DMS 273 (cell line): Measurements from ENCODE around the gene SLC9A8.
"Not testable (repeated sequence)": the region's sequence is repeated elsewhere in the genome, so short reads cannot be mapped to it uniquely, and the experiment has no call there.

Experiments
- DNase-seq: peaks from one replicate; lab custom pipeline; 2025; ENCODE audit not compliant: unreplicated experiment; lab: John Stamatoyannopoulos, UW

SLC9A8 gene

DNA sequence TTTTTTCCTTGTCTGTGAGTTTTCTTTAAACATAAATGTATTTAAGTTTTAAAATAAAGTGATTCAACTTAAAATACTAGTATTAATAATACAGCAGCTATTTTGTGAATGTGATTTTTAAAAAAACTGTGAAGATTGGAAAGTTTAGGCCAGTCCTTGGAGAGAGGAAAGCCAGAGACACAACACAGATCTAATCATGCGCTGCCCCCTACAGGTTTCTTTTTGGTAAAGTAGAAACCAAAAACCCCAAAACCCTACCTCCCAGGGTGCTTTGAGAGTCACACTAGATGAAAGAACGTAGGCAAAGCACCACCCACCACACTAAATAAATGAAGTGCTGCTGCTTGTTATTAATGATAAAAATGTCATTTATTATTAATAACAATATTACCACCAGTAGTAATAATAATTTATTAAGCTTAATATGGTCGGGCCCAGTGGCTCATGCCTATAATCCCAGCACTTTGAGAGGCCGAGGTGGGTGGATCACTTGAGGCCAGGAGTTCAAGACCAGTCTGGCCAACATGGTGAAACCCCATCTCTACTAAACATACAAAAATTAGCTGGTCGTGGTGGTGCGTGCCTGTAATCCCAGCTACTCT, 33.7 kb downstream of the SLC9A8 start:
- peak; percentile 80 for DNase-seq

GRCh38 chr20:49850463-49851230, 38.0 kb downstream of the SLC9A8 start:
- no peak for DNase-seq

DNA sequence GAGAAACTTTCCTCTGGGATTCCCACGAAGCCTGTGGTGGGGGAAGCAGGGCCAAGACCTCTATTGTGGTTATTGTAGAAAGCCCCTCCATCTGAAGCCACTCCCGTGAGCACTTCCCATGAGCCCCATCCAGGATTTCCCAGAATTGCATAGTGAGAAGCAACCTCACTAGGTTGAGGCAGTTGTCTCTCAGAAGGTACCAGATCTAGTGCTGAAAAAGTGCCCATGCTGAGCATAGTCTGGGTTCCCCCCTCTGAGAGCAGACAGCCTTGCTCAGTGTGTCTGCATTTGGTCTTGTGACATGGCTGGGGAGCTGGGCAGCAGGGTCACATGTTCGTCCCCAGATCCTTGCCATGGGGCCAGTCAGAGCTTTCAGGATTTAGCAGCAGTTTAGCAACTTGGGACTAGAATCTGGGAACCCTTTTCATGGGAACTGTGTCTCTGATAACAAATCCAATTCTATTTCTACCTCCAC, 38.6 kb downstream of the SLC9A8 start:
- DNase-seq = no peak

GRCh38 chr20:49851991-49852390, 39.4 kb downstream of the SLC9A8 start:
- no peak for DNase-seq

DNA sequence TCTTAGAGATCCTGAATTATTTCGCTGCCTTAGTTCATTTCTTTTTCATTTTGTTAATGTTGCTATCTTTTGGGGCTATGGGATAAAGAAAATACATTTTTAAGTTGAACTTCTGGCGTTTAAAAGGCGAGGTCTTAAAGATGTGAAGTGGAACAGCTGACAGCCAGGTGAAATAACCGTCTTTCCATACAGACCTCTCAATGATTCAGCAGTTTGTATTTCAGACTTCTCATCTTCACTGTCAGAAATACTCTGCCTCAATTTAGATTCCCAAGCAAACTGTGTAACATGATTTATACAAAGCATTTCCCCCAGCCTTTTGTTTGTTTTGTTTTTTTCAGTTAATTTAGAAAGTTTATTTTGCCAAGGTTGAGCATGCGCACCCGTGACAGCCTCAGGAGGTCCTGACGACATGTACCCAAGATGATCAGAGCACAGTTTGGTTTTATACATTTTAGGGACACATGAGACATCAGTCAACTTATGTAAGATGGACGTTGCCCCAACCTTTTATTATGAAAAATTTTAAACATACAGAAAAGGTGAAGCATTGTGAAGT, 40.0 kb downstream of the SLC9A8 start:
- DNase-seq = no peak

DNA sequence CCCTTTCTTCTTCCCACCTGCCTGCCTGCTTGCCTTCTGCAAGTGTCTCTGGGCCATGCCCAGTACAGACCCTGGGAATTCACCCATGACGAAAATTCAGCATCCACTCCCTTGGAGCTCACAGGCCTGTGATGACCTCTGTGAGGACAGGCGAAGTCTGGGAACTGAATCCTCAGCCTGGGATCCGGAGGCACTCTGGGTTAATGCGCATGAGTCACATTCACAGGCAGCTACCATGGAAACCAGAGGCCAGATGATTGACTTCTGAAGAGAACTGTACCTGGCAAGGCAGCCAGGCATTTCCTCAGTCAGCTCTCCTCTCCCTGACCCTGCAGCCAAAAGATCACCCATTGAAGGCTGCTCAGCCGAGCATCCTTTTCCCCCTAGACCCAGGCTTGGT, 41.0 kb downstream of the SLC9A8 start:
- peak; percentile 15 for DNase-seq

- DNase-seq = peak; percentile 21
Observed at GRCh38 chr20:49854190-49854875, 41.7 kb downstream of the SLC9A8 start.

DNA sequence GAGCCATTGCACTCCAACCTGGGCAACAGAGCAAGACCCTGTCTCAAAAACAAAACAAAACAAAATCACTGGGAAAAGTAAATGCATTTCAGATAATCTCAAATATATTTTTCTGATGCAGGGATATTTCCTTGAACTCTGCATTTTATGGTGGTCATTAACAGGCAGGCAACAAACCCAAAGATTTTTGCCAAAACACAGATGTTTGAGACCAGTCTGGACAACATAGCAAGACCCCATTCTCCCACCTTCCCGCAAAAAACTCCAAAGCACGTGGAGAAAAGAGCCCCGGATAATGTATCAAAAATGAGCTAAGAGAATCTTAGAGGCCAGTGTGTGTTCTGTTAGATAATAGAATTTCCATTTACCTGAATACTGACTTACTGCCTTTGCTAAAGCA, 44.3 kb downstream of the SLC9A8 start:
- no peak for DNase-seq

- DNase-seq = no peak
Observed at GRCh38 chr20:49858076-49858585, 45.5 kb downstream of the SLC9A8 start.

GRCh38 chr20:49859011-49859410, 46.4 kb downstream of the SLC9A8 start:
- DNase-seq = no peak

GRCh38 chr20:49859807-49860206, 47.2 kb downstream of the SLC9A8 start:
- no peak for DNase-seq

- DNase-seq = not testable (repeated sequence)
Observed at GRCh38 chr20:49861232-49861631, 48.6 kb downstream of the SLC9A8 start.

- no peak for DNase-seq
Observed at GRCh38 chr20:49862607-49863200, 50.1 kb downstream of the SLC9A8 start.

DNA sequence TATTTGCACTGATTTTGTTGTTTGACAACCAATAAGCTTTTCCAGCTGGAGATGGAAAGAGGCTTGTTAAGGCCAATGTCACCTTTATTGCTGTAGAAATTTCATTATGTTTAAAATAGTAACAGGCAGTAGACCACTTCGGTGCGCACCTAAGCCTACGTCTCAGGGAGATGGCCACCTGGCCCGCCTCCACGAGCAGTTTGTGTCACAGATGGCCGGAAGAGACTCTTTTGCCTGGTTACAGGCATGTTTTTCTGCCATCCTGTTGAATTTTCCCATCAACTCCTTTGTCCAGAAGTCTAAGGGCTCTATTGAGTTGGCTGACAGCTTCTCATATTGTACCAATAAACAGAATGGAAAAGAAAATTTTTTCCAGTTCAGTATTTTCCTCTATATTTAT, 51.0 kb downstream of the SLC9A8 start:
- DNase-seq = no peak

DNA sequence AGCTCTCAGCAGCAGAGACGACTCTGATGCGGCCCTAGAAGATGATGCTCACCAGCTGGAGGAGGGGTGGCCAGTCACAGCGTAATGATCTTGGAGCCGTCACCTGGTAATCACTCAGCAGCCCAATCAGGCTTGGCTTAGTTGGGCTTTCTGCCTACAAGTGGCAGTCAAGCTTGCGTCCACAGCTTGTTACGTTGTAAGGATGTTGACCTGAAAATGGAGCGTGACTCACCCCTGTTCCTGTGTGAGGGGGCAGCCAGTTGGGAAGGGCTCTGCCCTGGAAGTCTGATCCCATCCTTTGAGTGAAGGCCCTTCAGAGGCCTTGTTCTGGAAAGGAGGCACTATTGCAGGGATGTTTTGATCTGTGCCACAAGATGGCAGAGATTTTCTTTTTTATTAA, 52.9 kb downstream of the SLC9A8 start:
- DNase-seq = no peak

DNA sequence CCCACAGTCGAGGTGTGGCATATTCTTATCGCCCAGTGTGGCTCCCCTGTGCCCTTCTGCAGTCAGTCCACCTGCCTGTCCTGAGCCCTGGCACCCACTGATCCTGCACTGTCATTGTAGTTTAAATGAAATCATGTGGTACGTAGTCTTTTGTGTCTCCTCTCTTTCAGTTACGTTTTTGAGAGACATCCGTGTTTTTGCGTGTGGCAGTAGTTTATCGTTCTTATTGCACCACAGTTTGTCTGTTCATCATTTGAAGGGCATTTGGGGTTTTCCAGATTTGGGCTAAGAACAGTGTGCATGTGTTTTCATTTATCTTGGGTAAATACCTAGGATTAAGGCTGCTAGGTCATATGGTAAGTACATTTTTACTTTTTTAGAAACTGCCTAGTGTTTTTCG, 53.4 kb downstream of the SLC9A8 start:
- no peak for DNase-seq

DNA sequence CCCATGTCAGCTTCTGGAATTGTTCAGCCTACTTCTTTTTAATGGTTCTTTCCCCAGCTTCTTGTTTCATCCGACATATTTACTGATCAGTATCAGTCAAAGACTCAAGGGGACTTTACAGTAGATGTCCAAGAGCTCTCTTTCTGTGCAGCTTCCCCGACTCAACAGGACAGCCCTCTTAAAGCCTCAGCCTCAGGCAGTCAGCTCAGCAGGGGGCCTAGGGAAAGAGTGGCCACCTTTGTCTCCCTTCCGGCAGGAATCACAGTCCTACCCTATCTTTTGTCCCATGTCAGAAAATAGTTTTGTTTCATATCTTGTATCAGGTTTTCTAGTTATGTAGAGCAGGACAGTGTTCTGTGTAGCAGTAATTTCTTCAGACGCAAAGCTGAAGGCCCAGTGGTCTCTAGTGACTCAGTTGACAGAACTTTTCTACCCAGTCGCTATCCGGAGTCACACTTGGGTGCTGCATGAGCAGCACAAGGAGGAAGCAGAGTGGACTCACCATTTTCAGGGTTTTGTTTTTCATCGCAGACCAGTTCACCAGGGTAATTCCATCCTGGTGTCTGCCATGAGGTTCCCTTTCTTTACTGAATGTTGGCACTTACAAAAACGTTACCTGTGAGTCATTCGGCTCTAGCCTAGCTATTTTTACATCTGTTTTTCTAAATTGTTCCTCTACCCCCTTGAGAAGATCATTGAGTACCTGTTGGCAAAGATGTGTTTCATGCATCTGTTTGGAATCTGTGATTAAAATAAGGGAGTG, 55.0 kb downstream of the SLC9A8 start:
- DNase-seq = no peak

DNA sequence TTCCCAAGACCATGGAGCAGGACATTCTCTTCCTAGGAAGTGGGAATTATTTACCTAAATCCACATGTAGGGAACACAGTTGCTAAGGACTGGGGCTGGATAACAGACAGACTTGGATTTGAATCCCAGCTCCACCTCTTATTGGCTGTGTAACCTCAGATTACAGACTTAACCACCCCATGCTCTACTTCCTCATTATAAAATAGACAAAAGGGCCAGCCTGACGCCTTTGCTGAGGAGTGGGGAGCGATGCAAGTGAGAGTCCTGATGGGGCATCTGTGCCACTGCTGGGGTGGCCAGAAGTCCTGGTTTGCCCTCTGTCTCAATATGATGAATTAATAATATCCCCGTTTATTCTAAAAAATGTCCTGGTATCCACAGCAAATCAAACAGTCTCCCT, 55.9 kb downstream of the SLC9A8 start:
- no peak for DNase-seq

DNA sequence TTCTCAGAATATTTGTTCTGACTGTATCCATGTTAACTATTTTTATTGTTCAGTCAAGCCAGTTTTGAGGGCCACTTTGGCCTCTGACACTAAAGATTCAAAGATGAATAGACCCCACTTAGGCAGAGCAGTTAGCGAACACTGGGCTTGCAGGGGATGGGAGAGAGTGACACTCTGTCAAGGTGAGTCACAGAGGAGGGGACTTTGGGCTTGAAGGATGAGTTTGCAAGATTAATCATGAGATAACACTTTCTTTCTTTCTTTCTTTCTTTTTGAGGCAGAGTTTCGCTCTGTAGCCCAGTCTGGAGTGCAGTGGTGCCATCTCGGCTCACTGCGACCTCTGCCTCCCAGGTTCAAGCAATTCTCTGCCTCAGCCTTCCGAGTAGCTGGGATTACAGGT, 56.3 kb downstream of the SLC9A8 start:
- DNase-seq = no peak

DNA sequence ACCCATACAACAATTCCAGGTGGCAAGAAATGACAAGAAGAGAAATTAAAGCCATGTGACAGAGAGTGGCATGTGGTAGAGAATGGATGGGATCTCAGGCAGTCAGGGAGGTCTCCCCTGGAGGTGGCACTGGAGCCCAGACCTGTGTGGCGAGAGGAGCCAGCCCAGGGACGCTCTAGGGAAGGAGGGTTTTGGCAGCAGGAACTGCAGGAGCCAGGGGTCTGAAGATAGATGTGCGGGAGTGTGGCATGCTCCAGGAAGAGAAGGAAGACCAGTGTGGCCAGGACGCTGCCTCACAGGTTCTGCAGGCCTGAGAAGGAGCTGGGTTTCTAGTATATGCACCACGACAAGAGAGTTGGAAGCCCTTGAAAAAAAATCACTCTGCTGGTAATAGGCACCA, 57.6 kb downstream of the SLC9A8 start:
- DNase-seq = no peak
